Ecto neural progenitor cell (in vitro differentiated cells): ENCODE data around the gene MAST1.
A peak's percentile ranks its signal among the peaks of the same experiment; 100 is the strongest.
"Not testable (repeated sequence)": the region's sequence is repeated elsewhere in the genome, so short reads cannot be mapped to it uniquely, and the experiment has no call there.

Source experiments
- DNase-seq: peaks from one replicate; pipeline ENCODE4 v3.0.0-alpha.2; 2018; ENCODE audit warnings: low spot score

The MAST1 gene

DNA sequence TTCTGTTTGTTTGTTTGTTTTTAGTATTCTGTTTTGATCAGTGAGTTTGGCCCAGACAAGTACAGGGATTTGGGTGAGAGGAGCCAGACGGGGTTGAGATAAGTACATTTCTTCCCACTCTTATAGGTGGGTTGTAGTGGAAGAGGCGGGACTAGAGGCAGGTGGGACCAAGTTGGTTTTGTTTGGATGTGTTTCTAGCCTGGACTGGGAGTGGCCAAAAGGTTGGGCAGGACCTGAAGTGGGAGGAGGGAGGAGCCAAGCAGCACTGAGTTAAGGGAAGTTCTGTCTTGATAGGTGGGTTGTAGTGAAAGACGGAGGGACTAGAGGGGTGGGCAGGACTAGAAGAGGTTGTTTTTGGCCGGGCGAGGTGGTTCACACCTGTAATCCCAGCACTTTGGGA lies 33.9 kb downstream of the MAST1 start:
- no peak for DNase-seq

DNA sequence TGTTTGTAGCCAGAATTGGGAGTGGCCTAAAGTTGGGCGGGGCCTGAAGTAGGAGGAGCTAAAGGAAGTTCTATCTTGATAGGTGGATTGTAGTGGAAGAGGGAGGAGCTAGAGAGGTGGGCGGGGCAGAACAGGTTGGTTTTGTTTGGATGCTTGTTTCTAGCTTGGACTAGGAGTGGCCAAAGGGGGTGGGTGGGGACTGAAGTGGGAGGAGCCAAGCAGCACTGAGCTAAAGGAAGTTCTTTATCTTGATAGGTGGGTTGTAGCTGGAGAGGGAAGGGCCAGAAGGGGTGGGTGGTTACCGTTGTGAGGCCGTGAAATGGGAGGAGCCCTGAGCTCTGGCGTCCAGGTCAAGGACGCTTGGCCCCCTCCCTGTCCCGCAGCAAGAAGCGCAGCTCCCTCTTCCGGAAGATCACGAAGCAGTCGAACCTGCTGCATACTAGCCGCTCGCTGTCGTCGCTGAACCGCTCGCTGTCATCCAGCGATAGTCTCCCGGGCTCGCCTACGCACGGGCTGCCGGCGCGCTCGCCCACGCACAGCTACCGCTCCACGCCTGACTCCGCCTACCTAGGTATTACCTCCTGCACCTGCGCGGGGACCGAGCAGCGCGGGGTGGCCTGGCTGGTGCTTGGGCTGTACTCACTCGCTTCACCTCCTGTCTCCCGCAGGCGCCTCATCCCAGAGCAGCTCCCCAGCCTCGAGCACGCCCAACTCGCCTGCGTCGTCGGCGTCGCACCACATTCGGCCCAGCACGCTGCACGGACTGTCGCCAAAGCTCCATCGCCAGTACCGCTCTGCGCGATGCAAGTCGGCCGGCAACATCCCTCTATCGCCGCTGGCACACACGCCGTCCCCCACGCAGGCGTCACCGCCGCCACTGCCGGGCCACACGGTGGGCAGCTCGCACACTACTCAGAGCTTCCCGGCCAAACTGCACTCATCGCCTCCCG lies 34.9 kb downstream of the MAST1 start:
- DNase-seq, result no peak

DNA sequence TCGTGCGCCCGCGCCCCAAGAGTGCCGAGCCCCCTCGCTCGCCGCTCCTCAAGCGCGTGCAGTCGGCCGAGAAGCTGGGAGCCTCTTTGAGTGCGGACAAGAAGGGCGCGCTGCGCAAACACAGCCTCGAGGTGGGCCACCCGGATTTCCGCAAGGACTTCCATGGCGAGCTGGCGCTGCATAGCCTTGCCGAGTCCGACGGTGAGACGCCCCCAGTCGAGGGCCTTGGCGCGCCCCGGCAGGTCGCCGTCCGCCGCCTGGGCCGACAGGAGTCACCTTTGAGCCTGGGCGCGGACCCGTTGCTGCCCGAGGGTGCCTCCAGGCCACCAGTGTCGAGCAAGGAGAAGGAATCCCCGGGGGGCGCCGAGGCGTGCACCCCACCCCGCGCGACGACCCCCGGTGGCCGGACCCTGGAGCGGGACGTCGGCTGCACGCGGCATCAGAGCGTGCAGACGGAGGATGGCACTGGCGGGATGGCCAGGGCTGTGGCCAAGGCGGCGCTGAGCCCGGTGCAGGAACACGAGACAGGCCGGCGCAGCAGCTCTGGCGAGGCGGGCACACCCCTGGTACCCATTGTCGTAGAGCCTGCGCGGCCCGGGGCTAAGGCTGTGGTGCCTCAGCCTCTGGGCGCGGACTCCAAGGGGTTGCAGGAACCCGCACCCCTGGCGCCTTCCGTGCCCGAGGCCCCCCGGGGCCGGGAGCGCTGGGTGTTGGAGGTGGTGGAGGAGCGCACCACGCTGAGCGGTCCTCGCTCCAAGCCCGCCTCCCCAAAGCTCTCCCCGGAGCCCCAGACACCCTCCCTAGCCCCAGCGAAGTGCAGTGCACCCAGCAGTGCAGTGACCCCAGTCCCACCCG lies 35.8 kb downstream of the MAST1 start:
- no peak for DNase-seq

DNA sequence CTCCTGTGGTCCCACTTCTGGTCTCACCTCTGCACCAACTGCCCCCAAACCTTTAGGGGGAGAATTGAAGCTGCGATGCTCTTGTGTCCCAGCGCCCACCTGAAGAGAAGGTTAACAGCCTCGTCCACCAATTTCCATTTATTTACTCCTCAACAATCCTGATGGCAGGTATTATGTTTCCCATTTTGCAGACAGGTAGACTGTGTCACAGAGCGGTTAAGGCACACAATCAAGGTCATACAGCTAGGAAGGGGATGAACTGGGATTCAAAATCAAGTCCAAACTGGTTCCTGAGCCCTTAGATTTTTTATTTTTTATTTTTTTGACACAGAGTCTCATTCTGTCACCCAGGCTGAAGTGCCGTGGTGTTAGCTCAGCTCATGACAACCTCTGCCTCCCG lies 36.8 kb downstream of the MAST1 start:
- no peak for DNase-seq

DNA sequence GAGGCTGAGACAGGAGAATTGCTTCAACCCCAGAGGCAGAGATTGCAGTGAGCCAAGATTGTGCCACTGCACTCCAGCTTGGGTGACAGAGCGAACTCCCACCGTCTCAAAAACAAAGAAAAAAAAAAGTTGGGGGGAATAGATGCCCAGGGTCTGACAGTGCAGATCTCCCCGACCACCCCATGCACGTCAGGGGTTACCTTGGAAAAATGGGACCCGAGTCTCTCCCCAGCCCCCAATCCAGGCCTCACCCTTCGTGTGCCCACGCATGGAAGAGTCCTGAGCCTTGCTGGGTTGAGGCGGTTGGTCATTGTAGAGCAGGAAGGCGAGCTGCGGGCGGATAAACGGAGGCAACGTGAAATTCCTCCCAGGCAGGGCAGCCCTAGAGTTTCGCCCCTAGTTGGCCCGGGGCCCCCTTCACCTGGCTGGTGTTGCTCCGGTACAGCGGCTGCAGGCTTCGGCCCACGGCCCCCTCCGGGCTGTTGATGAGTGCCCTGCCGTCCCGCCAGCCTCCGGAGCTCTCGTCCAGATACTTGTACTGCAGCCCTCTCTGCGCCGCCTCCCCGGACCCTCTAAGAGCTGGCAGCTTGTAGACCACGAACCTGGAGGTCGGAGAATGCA lies 42.3 kb downstream of the MAST1 start:
- no peak for DNase-seq

DNA sequence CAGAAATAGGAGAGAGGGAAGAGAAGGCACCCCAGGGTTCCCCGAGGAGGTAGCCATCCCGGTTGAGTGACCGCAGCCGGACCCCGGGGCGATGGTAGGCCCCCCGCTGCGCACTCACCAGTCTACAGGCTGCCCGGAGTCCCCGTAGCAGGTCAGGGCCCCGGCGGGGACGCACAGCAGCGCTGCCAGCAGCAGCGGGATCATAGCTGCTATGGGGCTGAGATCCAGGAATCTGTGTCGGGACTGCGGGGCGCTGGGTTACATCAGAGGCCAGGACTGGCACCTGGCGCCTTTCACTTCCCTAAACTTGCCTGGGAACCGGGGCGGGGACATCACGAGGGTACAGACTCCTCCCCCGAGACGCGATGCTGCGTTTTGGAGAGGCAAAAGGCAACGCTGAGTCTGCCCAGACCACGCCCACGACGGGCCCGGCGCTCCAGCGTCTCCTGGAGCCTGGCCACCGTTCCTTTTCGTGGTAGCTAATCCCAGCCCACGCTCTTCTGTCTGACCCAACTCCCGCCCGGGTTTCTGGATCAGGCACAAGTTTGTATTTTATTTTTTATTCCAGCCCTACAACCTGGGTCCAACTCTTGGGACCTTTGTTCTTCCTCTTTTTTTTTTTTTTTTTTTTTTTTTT lies 43.0 kb downstream of the MAST1 start, which contains the start of gene DNASE2:
Gene DNASE2 (minus strand): TSS at position 278 of the 637 bp plus-strand sequence. CDS start 74 bp downstream, at position 204.
- peak; percentile 91 for DNase-seq

DNA sequence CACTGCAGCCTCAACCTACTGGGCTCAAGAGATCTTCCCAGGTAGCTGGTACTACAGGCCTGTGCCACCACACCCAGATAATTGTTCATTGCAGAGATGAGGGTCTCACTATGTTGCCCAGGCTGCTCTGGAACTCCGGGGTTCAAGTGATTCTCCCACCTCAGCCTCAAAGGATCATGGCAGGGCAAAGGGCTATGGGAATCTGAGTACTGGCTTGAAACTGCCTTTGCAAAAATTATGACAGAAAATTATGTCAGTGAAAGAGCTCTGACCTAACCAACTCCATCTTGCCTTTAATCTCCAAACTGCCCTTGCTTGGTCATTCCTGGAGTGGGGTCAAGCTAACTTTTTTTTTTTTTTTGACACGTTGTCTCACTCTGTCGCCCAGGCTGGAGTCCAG lies 44.3 kb downstream of the MAST1 start:
- DNase-seq, result no peak

DNA sequence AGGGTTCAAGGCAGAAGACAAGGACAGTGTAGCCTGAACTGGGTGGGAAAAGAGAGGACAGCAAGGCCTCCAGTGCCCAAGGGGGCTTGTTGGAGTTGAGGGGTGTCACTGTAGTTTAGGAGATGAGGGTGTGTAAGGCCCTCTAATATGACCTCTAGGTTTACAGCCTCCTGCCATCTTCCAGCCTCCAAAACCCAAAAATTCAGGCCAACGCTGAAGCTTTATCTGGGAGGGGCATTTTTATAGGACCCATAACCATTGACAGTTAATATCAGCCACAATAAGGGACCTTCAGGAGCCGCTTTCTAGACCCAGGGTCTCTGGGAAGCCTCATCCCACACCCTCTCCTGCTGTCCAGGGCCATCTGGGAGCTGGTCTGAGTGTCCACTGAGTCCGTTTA lies 45.9 kb downstream of the MAST1 start:
- no peak for DNase-seq

DNA sequence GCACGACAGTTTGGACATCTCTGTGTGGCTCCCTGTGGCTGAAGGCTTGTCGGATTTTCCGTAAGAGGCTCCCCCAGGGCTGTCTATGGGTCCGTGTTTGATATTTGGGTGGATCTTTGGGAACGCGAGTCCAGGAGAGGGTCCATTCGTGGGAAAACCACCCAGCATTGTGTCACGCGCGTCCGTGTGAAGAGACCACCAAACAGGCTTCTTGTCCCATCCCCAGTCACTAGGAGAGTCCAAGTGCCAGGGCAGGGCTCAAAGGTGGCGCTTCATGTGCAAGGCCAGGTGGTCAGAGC lies 46.3 kb downstream of the MAST1 start:
- no peak for DNase-seq

DNA sequence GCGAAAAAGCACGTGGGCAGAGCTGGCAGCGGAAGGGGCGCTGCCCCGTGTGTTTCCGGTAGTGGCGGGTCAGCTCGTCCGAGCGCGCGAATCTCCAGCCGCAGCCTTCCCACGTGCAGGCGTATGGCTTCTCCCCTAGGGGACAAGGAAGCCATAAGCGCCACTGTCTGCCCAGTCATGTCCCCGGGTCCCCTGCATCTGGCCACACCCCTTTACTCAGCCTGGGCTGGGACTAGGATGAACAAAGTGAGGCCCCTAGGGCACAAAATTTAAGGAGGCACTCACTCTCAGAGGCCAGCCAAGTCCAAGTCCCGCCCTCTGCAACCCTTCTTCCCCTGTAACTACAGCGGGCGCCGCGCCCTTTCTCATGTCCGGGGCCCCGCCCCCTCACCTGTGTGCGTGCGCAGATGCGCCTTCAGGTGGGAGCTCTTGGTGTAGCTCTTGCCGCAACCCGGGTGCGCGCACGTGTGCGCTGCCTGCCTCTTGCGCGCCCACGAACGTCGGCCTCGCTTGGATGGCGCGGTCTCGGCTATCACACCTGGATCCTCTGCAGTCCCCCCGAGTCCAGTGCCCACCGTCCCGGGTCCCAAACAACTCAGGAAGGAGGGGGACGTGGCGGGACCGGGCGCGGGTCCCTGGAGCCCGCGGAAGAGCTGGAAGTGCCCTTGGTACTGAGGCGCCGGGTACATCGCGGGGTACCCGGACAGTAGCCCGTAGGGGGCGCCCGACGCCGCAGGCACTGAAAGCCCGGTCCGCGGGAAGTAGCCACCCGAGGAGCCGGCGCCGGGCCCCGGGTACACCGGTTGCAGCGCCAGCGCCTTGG lies 46.8 kb downstream of the MAST1 start:
- peak; percentile 86 for DNase-seq

DNA sequence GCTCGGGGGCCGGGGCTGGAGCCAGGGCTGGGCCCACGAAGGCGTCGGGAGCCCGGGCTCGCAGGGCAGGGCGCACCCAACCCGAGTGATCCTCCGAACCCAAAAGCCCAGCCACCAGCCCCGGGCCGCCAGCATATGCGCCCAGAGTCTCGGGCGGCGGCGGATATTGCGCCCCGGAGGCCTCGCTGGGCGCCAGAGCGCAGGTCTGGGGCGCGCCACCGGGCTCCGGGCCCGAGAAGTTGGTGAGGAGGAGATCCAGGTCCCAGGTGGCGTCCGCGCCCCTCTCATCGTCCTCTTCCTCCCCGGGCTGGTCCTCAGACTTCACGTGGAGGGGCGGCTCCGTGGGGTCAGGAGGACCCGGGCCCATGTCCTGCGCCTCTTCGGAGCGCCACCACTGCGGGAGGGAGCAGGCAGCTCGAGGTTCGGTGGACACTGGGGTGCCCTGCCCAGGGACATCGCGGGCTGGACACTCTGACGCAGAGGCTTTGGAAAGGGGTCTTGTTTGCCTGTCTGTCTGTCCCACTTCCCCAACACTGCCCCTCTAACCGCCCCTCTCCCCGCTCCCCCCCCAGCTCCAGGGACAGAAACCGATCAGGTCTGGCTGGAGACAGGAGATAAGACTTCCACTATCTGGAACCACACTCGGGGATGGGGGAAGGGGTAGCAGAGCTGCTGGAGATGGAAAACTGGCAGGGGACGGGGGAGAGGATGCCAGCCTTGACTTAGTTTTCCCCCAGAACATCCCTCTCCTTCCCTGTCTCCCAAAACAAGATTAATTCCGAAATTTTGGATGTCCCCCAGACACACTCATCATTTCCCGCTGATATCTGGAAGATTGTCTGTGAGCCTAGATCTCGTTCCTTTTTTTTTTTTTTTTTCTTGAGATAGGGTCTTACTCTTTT lies 47.7 kb downstream of the MAST1 start:
- DNase-seq, result no peak

DNA sequence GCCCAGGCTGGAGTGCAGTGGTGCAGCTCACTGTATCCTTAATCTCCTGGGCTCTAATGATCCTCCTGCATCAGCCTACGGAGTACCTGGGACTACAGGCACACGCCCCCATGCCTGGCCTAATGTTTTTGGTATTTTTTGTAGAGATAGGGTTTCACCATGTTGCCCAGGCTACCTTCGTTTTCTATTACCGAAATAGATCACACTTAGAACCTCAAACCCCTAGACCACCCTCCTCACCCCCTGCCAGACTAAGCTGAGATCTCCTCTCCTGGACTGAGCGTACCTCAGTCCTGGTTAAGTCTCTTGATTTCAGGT lies 48.3 kb downstream of the MAST1 start:
- DNase-seq, result no peak

DNA sequence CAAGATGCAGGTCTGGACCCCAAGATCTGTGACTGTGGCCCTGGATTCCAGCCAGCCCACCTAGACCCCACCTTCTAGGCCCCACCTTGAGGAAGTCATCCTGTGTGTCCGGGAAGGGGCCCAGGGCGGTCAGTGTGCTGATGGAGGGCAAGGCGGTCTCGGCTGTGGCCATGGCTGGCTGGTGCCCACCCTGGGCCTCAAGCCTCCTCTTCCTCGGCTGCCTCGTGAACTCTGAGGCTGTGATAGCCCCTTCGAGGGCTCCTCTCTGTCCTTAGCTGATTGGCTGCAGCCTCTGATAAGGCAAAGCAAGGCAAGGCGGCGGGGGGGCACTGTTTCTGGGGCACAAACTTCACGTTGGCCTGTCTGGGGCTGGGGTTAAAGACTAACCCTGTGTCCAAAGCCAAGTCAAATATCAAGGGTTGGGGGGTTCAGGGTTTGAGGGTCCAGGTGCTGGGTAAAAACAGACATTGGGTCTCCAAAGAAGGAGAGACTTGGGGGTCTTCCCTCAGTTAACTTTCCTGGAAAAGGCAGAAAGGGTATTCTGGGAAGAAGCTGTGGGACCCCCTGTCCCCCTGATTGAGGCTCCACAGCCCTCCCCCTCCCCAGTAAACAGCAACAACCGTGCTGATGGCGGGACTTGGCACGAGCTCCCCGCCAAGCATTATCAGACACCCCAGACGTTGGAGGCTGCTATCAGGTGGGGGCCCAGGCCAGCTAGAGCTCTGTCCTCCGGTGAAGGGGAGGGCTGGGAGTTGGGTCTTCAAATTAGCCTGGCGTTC lies 48.8 kb downstream of the MAST1 start, which contains the start of gene KLF1:
Gene KLF1 (minus strand): TSS at position 233 of the 779 bp plus-strand sequence. CDS start 61 bp downstream, at position 172.
- DNase-seq, result no peak

DNA sequence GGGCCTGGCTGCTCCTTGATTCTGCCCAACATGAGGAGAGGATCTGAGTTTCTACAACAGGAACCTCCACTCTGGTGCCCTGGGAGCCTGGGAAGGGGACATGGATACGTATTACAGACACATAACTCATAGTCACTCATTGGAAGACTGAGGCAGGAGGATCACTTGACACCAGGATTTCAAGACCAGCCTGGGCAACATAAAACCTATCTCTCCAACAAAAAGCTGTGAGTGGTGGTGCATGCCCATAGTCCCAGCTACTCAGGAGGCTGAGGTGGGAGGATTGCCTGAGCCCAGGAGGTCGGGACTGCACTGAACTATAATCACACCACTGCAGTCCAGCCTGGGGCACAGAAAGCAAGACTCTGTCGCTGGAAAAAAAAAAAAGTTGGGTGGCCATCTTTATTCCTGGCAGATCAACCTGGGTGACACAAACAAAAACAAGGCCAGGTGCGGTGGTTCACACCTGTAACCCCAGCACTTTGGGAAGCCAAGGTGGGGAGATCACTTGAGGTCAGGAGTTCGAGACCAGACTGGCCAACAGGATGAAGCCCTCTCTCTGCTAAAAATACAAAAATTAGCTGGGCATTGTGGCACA lies 49.8 kb downstream of the MAST1 start:
- no peak for DNase-seq

DNA sequence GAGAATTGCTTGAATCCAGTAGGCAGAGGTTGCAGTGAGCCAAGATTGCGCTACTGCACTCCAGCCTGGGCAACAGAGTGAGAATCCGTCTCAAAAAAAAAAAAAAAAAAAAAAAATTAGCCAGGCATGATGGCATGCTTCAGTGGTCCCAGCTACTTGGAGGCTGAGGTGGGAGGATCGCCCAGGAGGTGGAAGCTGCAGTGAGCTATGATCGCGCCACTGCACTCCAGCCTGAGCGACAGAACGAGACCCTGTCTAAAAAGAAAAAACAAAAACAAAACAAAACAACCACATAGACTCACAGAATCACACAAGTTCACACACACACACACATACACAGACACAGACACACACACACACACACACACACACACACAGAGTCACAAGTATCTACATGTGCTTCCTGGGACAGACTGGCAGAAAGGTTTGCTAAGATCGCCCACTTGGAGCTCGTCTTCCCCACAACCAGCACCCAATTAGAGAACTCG lies 52.0 kb downstream of the MAST1 start:
- DNase-seq, result not testable (repeated sequence)

DNA sequence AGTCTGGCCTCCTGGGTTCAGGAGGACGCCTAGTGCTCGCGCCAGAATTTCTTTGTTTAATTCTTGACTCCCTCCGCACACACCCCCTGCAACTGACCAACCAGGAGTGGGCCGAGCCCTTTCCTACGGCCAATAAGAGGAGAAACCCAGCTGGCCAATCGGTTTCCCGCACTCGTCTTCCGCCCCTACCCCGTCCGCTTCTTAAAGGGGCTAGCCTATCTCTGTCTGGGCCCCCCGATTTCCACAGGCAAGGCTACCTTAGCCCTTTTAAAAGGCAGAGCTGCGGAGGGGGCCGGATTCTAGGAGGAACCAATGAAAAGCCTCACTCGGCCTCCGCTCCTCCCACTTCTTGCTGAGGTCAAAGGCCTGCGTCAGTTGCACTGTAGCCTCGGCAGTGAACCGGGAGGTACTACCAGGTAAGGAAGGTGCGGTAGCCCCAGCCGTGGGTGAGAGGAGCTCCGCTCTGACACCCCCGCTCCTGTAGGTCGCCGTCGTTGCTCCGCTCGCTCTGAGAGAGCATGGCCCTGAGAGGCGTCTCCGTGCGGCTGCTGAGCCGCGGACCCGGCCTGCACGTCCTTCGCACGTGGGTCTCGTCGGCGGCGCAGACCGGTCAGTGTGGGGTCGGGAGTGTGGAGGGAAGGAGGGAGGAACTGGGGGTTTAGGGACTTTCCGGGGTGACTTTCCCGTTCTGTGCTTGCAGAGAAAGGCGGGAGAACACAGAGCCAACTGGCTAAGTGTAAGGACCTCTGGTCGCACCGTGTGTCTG lies 52.7 kb downstream of the MAST1 start, which contains the start of gene GCDH:
Gene GCDH (plus strand): TSS at position 374 of the 766 bp plus-strand sequence. CDS start 145 bp downstream, at position 519.
- DNase-seq, result peak; percentile 97

DNA sequence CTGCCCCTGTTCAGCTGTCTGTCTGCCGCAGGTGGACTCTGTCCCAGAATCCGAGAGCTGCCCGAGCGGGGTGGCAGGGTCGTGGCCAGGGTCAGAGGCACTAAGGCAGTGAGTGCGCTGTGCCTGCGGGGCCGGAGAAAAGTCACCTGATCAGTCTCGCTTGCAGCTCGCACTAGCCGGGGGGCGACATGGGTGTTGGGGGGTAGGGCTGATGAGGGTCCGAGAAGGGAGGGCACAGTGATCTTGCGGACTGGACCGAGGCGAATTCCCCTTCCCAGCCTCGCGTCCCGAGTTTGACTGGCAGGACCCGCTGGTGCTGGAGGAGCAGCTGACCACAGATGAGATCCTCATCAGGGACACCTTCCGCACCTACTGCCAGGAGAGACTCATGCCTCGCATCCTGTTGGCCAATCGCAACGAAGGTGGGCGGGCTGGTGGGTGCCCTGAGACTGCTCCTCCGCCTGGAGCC lies 53.3 kb downstream of the MAST1 start:
- DNase-seq, result no peak

DNA sequence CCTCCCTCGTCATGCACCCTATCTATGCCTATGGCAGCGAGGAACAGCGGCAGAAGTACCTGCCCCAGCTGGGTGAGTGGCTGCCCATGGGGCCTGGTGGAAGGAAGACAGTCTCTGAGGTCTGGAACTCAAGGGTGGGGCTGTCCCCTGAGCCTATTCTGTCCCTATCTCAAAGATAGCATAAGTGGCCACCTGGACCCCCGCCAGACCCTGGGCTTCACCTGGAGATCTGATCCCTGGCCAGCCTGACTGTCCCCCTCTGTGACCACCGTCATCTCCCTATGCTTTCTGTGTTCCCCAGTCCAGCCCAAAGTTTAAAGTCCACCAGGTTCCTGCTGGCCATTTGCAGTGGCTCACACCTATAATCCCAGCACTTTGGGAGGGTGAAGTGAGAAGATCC lies 55.3 kb downstream of the MAST1 start:
- DNase-seq, result no peak
